ENCODE measurements around the gene XIRP2.

DNA sequence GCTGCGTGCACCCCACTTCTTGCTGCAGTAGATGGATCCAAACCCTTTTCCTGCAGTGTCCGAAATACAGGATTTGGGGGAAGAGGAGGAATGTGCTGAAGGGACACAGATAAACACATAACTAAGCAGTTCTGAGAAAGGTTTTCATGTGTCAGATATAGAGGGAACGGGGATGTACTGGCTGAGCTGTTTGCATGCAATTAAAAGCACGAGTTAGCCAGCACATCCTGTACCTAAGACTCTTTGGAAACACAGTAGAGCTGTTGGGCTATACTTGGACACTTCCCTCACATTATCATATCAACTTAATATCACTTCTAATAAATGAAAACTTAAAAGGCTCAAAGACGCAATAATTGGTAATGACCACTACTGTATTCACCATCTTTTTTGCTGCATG, 377.4 kb downstream of the XIRP2 start:
- TF ChIP-seq, protein P1, sequence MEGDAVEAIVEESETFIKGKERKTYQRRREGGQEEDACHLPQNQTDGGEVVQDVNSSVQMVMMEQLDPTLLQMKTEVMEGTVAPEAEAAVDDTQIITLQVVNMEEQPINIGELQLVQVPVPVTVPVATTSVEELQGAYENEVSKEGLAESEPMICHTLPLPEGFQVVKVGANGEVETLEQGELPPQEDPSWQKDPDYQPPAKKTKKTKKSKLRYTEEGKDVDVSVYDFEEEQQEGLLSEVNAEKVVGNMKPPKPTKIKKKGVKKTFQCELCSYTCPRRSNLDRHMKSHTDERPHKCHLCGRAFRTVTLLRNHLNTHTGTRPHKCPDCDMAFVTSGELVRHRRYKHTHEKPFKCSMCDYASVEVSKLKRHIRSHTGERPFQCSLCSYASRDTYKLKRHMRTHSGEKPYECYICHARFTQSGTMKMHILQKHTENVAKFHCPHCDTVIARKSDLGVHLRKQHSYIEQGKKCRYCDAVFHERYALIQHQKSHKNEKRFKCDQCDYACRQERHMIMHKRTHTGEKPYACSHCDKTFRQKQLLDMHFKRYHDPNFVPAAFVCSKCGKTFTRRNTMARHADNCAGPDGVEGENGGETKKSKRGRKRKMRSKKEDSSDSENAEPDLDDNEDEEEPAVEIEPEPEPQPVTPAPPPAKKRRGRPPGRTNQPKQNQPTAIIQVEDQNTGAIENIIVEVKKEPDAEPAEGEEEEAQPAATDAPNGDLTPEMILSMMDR (conservative IDR thresholded peaks at IDR 0.05 in 1 of 2, IDR thresholded peaks at IDR 0.05 in 1 of 2; ENCODE audit: extremely low read depth in 1 of 2, insufficient read depth in 1 of 2, low read depth in 1 of 2, low read length in 2 of 2) = no peak
- no peak for TF ChIP-seq EZH2 (IDR thresholded peaks at IDR 0.05; ENCODE audit: borderline replicate concordance, low read length)
